HCT116 (cell line): ENCODE results near the gene DHCR7. TPM values are rescaled to one million over a fixed set of nuclear protein-coding genes. Genes with fewer than 3 reads are reported as not detected.

Source experiments
- ATAC-seq: fragments of 200-7000 bp; cut with Tn5 transposase; 2 replicates; pipeline ENCODE4 v1.9.1; 2020; ENCODE audit warnings: mild to moderate bottlenecking, moderate library complexity
- BruUV-seq: library from RNA; stranded (reverse); fragments of 400-500 nt; replicated peaks from 2 replicates; lab custom pipeline; 2021; lab: Mats Ljungman, UMichigan
- CTCF ChIA-PET: fragments of 300-600 bp; sonication (Branson Sonifier 250); formaldehyde crosslinking; loops from one replicate; lab custom pipeline; 2021; ENCODE audit warnings: antibody characterized with exemption; lab: Charles Lee
- POLR2A ChIA-PET: fragments of 300-600, 350-600 bp; sonication (Branson Sonifier 250); formaldehyde crosslinking; loops from one replicate; lab custom pipeline; 2021; ENCODE audit warnings: antibody characterized with exemption; lab: Charles Lee
- RAD21 ChIA-PET, 2 experiments: fragments of 300-600 bp; sonication (Branson Sonifier 250); formaldehyde crosslinking; loops; one replicate each; lab custom pipeline; 2023; ENCODE audit warnings: low total read pairs in 2 of 2; ENCODE audit not compliant: uncharacterized antibody in 2 of 2, unreplicated experiment in 2 of 2, low non-redundant PET in 1 of 2; lab: Charles Lee
- DNase-seq: peaks from one replicate; pipeline ENCODE4 v3.0.0-alpha.2; 2010; ENCODE audit warnings: low read depth, low spot score
- H2AFZ ChIP-seq: fragments of 200-600 bp; shearing (Covaris generic), sonication (generic); 2 replicates; pipeline ENCODE4 v1.6.1; 2017; ENCODE audit warnings: low read depth, mixed run types, mixed read lengths, antibody characterized with exemption, low read length; ENCODE audit not compliant: poor library complexity, severe bottlenecking
- H3K27ac ChIP-seq: 2 replicates; pipeline ENCODE4 v1.5.1; 2012; ENCODE audit warnings: low read depth, low read length
- H3K27me3 ChIP-seq: fragments of 200-600 bp; sonication (generic); 2 replicates; pipeline ENCODE4 v1.6.1; 2016; ENCODE audit warnings: mixed run types, low read length, mixed read lengths; ENCODE audit not compliant: insufficient read depth
- H3K36me3 ChIP-seq, 2 experiments: fragments of 200-500 bp in 1 of 2; fragments of 200-600 bp in 1 of 2; sonication (Bioruptor generic) in 1 of 2; sonication (generic) in 1 of 2; 2 replicates each; pipeline versions ENCODE4 v1.5.1 to v1.6.1; 2014 to 2016; ENCODE audit warnings: low read length in 2 of 2, inconsistent platforms in 1 of 2, mixed read lengths in 1 of 2, mixed run types in 1 of 2; ENCODE audit not compliant: insufficient read depth in 2 of 2, control insufficient read depth in 1 of 2
- H3K4me1 ChIP-seq, 2 experiments: fragments of 200-600 bp in 1 of 2; sonication (generic) in 1 of 2; 2 replicates each; pipeline versions ENCODE4 v1.5.1 to v1.6.1; 2012 to 2017; ENCODE audit warnings: low read length in 2 of 2, inconsistent platforms in 1 of 2, mild to moderate bottlenecking in 1 of 2, mixed read lengths in 1 of 2, mixed run types in 1 of 2, moderate library complexity in 1 of 2; ENCODE audit not compliant: insufficient read depth in 2 of 2, control insufficient read depth in 1 of 2
- H3K4me2 ChIP-seq: fragments of 200-600 bp; sonication (generic); 2 replicates; pipeline ENCODE4 v1.6.1; 2017; ENCODE audit warnings: mixed run types, low read length, mixed read lengths
- H3K4me3 ChIP-seq, 2 experiments: fragments of 200-600 bp in 1 of 2; sonication (generic) in 1 of 2; replicated peaks in 1 of 2; 2 replicates each; pipeline ENCODE4 v1.5.1; 2011 to 2016; ENCODE audit warnings: low read length in 2 of 2, control low read depth in 1 of 2, low read depth in 1 of 2, mild to moderate bottlenecking in 1 of 2, mixed read lengths in 1 of 2, mixed run types in 1 of 2
- H3K79me2 ChIP-seq: fragments of 200-600 bp; sonication (generic); 2 replicates; pipeline ENCODE4 v1.6.1; 2017; ENCODE audit warnings: mild to moderate bottlenecking, mixed run types, low read length, moderate library complexity, mixed read lengths; ENCODE audit not compliant: insufficient read depth
- H3K9ac ChIP-seq: fragments of 200-600 bp; sonication (generic); 2 replicates; pipeline ENCODE4 v1.6.1; 2016; ENCODE audit warnings: low read length, mixed read lengths
- H3K9me2 ChIP-seq: fragments of 200-600 bp; sonication (generic), shearing (Covaris generic); 2 replicates; pipeline ENCODE4 v1.6.1; 2017; ENCODE audit warnings: mixed run types, mild to moderate bottlenecking, moderate library complexity; ENCODE audit not compliant: insufficient read depth
- H3K9me3 ChIP-seq, 2 experiments: fragments of 200-500 bp in 1 of 2; fragments of 200-600 bp in 1 of 2; sonication (Bioruptor generic) in 1 of 2; sonication (generic) in 1 of 2; 2 replicates each; pipeline ENCODE4 v1.6.1; 2014 to 2017; ENCODE audit warnings: low read length in 2 of 2, mixed read lengths in 2 of 2, inconsistent platforms in 1 of 2, low read depth in 1 of 2, mild to moderate bottlenecking in 1 of 2, mixed run types in 1 of 2, moderate library complexity in 1 of 2; ENCODE audit not compliant: control insufficient read depth in 1 of 2, insufficient read depth in 1 of 2
- H4K20me1 ChIP-seq: fragments of 200-600 bp; sonication (generic), shearing (Covaris generic); 2 replicates; pipeline ENCODE4 v1.6.1; 2017; ENCODE audit warnings: mixed run types, mild to moderate bottlenecking, moderate library complexity; ENCODE audit not compliant: insufficient read depth
- ATF3 ChIP-seq: IDR thresholded peaks from 2 replicates; pipeline ENCODE4 v1.6.1; 2012
- CBX3 ChIP-seq: IDR thresholded peaks from 2 replicates; pipeline ENCODE4 v1.6.1; 2012; ENCODE audit warnings: low read depth
- CEBPB ChIP-seq: IDR thresholded peaks from 2 replicates; pipeline ENCODE4 v1.6.1; 2012; ENCODE audit warnings: low read depth
- ELF1 ChIP-seq: IDR thresholded peaks from 2 replicates; pipeline ENCODE4 v1.6.1; 2012; ENCODE audit warnings: low read depth, borderline replicate concordance
- FOSL1 ChIP-seq: IDR thresholded peaks from 2 replicates; pipeline ENCODE4 v1.6.1; 2012; ENCODE audit warnings: low read depth
- RAD21 ChIP-seq: IDR thresholded peaks from 2 replicates; pipeline ENCODE4 v1.6.1; 2012; ENCODE audit warnings: low read depth, mild to moderate bottlenecking
- TCF7L2 ChIP-seq: IDR thresholded peaks from 2 replicates; pipeline ENCODE4 v1.7.0; 2011; ENCODE audit warnings: borderline replicate concordance, inconsistent platforms; ENCODE audit not compliant: insufficient read depth, insufficient read length; ENCODE audit errors: extremely low read depth
- ZBTB33 ChIP-seq: IDR thresholded peaks from 2 replicates; pipeline ENCODE4 v1.6.1; 2011; ENCODE audit warnings: mild to moderate bottlenecking, low read length, moderate library complexity; ENCODE audit not compliant: insufficient replicate concordance; ENCODE audit errors: extremely low read depth
- intact Hi-C: fragments of 100-400 bp; cut with micrococcal nuclease; formaldehyde crosslinking; loops from 2 replicates; pipeline ENCODE4 v1.10.0; 2022
- total RNA-seq: library from RNA; stranded (reverse); gene quantifications from one replicate; pipeline ENCODE4 v1.2.1, GENCODE V29; 2021; ENCODE audit not compliant: unreplicated experiment

Gene DHCR7
- total RNA-seq, 1 experiment from 2014 or later, result 115 TPM

GRCh38 chr11:71434576-71435130, 13.5 kb downstream of the DHCR7 start:
- no peak for TF ChIP-seq TCF7L2
- no peak overlapping the region for H3K4me3 ChIP-seq
- intact Hi-C loops, result no loop called here
- ATAC-seq (no peak), DNase-seq (no peak)
- ChIA-PET RAD21 (no interaction called here), CTCF (no interaction called here), POLR2A (no interaction called here)
- H4K20me1 ChIP-seq, result no peaks in the 10 kb centered on the region
- H3K27me3 ChIP-seq, result no peaks in the 10 kb centered on the region
- H3K4me2 ChIP-seq, result no peak overlapping the region
- H3K27ac ChIP-seq, result no peak overlapping the region
- peaks cover 0 to 16% of the 10 kb centered on the region in 2 experiments; a peak in 2 of 4 replicates for H3K36me3 ChIP-seq
- H3K9ac ChIP-seq, result no peak overlapping the region
- H3K9me2 ChIP-seq, result no peaks in the 10 kb centered on the region
- no peak overlapping the region for H2AFZ ChIP-seq
- H3K9me3 ChIP-seq, result no peaks in the 10 kb centered on the region
- H3K79me2 ChIP-seq, result no peaks in the 10 kb centered on the region
- H3K4me1 ChIP-seq, result no peaks in the 10 kb centered on the region; a peak in 1 of 4 replicates
- TSS peak; percentile 41 for BruUV-seq

- intact Hi-C loops, result no loop called here
- CTCF ChIA-PET, result no interaction called here
- RAD21 ChIA-PET, result no interaction called here
- H3K9me3 ChIP-seq, result no peaks in the 10 kb centered on the region
- H3K4me3 ChIP-seq, result no peak overlapping the region
- no peak overlapping the region for H2AFZ ChIP-seq
- peaks cover 0 to 13% of the 10 kb centered on the region in 2 experiments; a peak in 2 of 4 replicates for H3K36me3 ChIP-seq
- no peak overlapping the region for H3K27ac ChIP-seq
- no TSS peak for BruUV-seq
- H3K9me2 ChIP-seq, result no peaks in the 10 kb centered on the region
- no peaks in the 10 kb centered on the region for H3K27me3 ChIP-seq
- DNase-seq, result no peak
- POLR2A ChIA-PET, result interaction anchor here (1.2 kb wide), 1 partner anchor 14 kb away, joined by 3 read pairs; the partner anchor contains the start of gene DHCR7
- peak; percentile 18; the same call in 1 of the 2 replicates for ATAC-seq
- no peak overlapping the region for H3K9ac ChIP-seq
- no peaks in the 10 kb centered on the region; a peak in 1 of 4 replicates for H3K4me1 ChIP-seq
- no peak overlapping the region for H3K4me2 ChIP-seq
- no peaks in the 10 kb centered on the region for H3K79me2 ChIP-seq
- H4K20me1 ChIP-seq, result no peaks in the 10 kb centered on the region
- no peak for TF ChIP-seq ATF3
- TF ChIP-seq ZBTB33, result no peak
- TF ChIP-seq ELF1, result no peak
- no peak for TF ChIP-seq CBX3
- no peak for TF ChIP-seq RAD21
- 0 out of 2 replicates have a peak, but pooled peaks have one; percentile 35 for TF ChIP-seq CEBPB
- TF ChIP-seq FOSL1, result no peak
Measured at GRCh38 chr11:71433648-71434450, 14.3 kb downstream of the DHCR7 start.
